Pancreas (tissue), 10 donors: ENCODE results near the gene NUS1. TPM values are rescaled to one million over a fixed set of nuclear protein-coding genes. Genes with fewer than 3 reads are reported as not detected.
"Not testable (repeated sequence)": the region's sequence is repeated elsewhere in the genome, so short reads cannot be mapped to it uniquely, and the experiment has no call there.

Experiments used
- ATAC-seq, 4 donors: fragments of 200-7000 bp; cut with Tn5 transposase; one replicate each; pipeline versions ENCODE4 v1.8.0 to v1.9.1; 2020; ENCODE audit warnings: mild to moderate bottlenecking in 4 of 4, moderate library complexity in 4 of 4
- DNase-seq, 6 donors: peaks; one replicate each; pipeline ENCODE4 v3.0.0-alpha.2; 2020
- FAIRE-seq: peaks from 2 replicates; lab custom pipeline; 2012; peaks lifted over from hg19 to GRCh38; lab: Jason Lieb, UNC
- H3K27ac ChIP-seq, 4 donors: fragments of 200-600 bp; sonication (generic); 1 replicate in 3 of 4; 2 replicates in 1 of 4; pipeline versions ENCODE4 v1.5.0 to v1.8.0; 2020
- H3K27me3 ChIP-seq, 4 donors: fragments of 200-600 bp; one replicate each; pipeline ENCODE4 v1.8.0; 2021
- H3K36me3 ChIP-seq, 3 donors: fragments of 200-600 bp; sonication (generic) in 1 of 3; one replicate each; pipeline versions ENCODE4 v1.5.0 to v1.8.0; 2020 to 2021
- H3K4me1 ChIP-seq, 3 donors: fragments of 200-600 bp; one replicate each; pipeline ENCODE4 v1.8.0; 2021
- H3K4me3 ChIP-seq, 4 donors: fragments of 200-600 bp; sonication (generic) in 2 of 4; one replicate each; pipeline versions ENCODE4 v1.5.0 to v1.8.0; 2020 to 2021
- H3K9me3 ChIP-seq, 4 donors: fragments of 200-600 bp; one replicate each; pipeline ENCODE4 v1.8.0; 2021
- CTCF ChIP-seq, 4 donors: fragments of 200-600 bp; sonication (generic) in 3 of 4; IDR thresholded peaks; one replicate each; pipeline versions ENCODE4 v1.5.0 to v1.8.0; 2021; ENCODE audit warnings: antibody characterized with exemption in 4 of 4
- WGBS, 2 donors: extraction: QIAGEN DNeasy Blood & Tissue Kit; methylation state at CpG; one replicate each; pipeline ENCODE4 v1.1.7; 2013; 5-methylcytosine and 5-hydroxymethylcytosine counted together
- intact Hi-C, 3 donors: fragments of 100-400 bp; cut with DNase I; formaldehyde crosslinking; loops; one replicate each; pipeline versions ENCODE4 v1.11.1 to v1.14.2; 2022
- polyA plus RNA-seq, 2 donors: library from polyadenylated mRNA; stranded (reverse); fragments of 200-250 nt; gene quantifications; one replicate each; pipeline ENCODE4 v1.2.3, GENCODE V29; 2013
- total RNA-seq, 6 donors: library from RNA; stranded (reverse); fragmentation: NEBNext Ultra II Directional in 4 of 6; extraction: Animal tissue kit (Norgen Biotek cat#: 25700) in 4 of 6; gene quantifications; one replicate each; pipeline versions ENCODE4 v1.2.1 to v1.2.4, GENCODE V29; 2021 to 2023
- donor health status: healthy with polysubstance abuse.
- donor health status: DM: no; HTN: no; CAD: no; lungs with moderate emphysema.
- donor health status: DM: no; HTN: no; CAD: no.
- donor health status: control.
- donor health status: control.
- donor health status: Bipolar disorder and iron deficiency.
- donor health status: DM: yes; HTN: yes; CAD: no.
- donor health status: DM: no; HTN: no; CAD: no.
- donor health status: DM: no; HTN: no; CAD: no.
- donor health status: DM: yes; HTN: yes; CAD: no.

NUS1 gene
- total and polyA plus RNA-seq, 8 donors, result 9.3 to 22.2 (median 15.8) TPM

GRCh38 chr6:117653949-117654348 lies 21.3 kb upstream of the NUS1 start:
- Histone ChIP-seq H3K27ac (no peak overlapping the region), H3K4me1 (no peaks in the 10 kb centered on the region), H3K36me3 (no peaks in the 10 kb centered on the region), H3K27me3 (no peaks in the 10 kb centered on the region), H3K4me3 (no peak overlapping the region), H3K9me3 (no peaks in the 10 kb centered on the region)
- FAIRE-seq (no peak), ATAC-seq (no peak), DNase-seq (no peak)
- TF ChIP-seq CTCF (IDR thresholded peaks at IDR 0.05), result no peak
- intact Hi-C loops, result no loop called here
- WGBS, 2 donors, result 73 to 75% methylated on average over 2 of the region's 2 CpGs

- FAIRE-seq (no peak), ATAC-seq (no peak), DNase-seq (no peak)
- 60 to 79% methylated on average over 2 of the region's 2 CpGs for WGBS, 2 donors
- H3K27me3 ChIP-seq, result no peaks in the 10 kb centered on the region
- H3K4me1 ChIP-seq, result no peaks in the 10 kb centered on the region
- H3K4me3 ChIP-seq, result no peak overlapping the region
- no peaks in the 10 kb centered on the region for H3K36me3 ChIP-seq
- TF ChIP-seq CTCF (IDR thresholded peaks at IDR 0.05), result no peak
- H3K27ac ChIP-seq, result no peak overlapping the region
- intact Hi-C loops, result no loop called here
- no peaks in the 10 kb centered on the region for H3K9me3 ChIP-seq
Measured at GRCh38 chr6:117655380-117655779, 19.9 kb upstream of the NUS1 start.

- intact Hi-C loops, result no loop called here
- TF ChIP-seq CTCF (IDR thresholded peaks at IDR 0.05), result no peak
- Histone ChIP-seq H3K27ac (no peak overlapping the region), H3K27me3 (no peaks in the 10 kb centered on the region), H3K36me3 (no peaks in the 10 kb centered on the region), H3K4me3 (no peak overlapping the region), H3K4me1 (no peaks in the 10 kb centered on the region), H3K9me3 (no peaks in the 10 kb centered on the region)
- WGBS, 2 donors, result 71 to 78% methylated on average over 1 of the region's 1 CpG
- ATAC-seq (no peak), FAIRE-seq (no peak), DNase-seq (no peak)
Measured at GRCh38 chr6:117666881-117667280, 8.4 kb upstream of the NUS1 start.

- Histone ChIP-seq H3K27ac (no peak overlapping the region), H3K4me3 (no peak overlapping the region), H3K36me3 (no peaks in the 10 kb centered on the region), H3K4me1 (no peaks in the 10 kb centered on the region), H3K27me3 (no peaks in the 10 kb centered on the region), H3K9me3 (no peaks in the 10 kb centered on the region)
- DNase-seq (no peak), FAIRE-seq (no peak), ATAC-seq (no peak)
- TF ChIP-seq CTCF (IDR thresholded peaks at IDR 0.05), result no peak
- intact Hi-C loops, result no loop called here
Measured at GRCh38 chr6:117668736-117669135, 6.5 kb upstream of the NUS1 start.

- peak overlapping the region; percentile 44 to 78 (median 62) for H3K4me3 ChIP-seq
- FAIRE-seq (no peak), DNase-seq (no peak), ATAC-seq (no peak)
- intact Hi-C loops, result no loop called here
- no peaks in the 10 kb centered on the region for H3K27me3 ChIP-seq
- no peaks in the 10 kb centered on the region for H3K9me3 ChIP-seq
- WGBS, 2 donors, result 59 to 64% methylated on average over 10 of the region's 10 CpGs
- H3K27ac ChIP-seq, result peak overlapping the region in 1 of 4 donors; percentile 75
- H3K36me3 ChIP-seq, result no peaks in the 10 kb centered on the region
- no peak for TF ChIP-seq CTCF (IDR thresholded peaks at IDR 0.05)
- peaks cover 0 to 18% (median 0%) of the 10 kb centered on the region in 3 donors for H3K4me1 ChIP-seq
Measured at GRCh38 chr6:117674503-117674902, 766 bp upstream of the NUS1 start.

- Histone ChIP-seq H3K4me3 (peak overlapping the region; percentile 44 to 78 (median 62)), H3K27ac (peak overlapping the region in 3 of 4 donors; percentile 52 to 75 (median 63)), H3K4me1 (peaks cover 0 to 21% (median 0%) of the 10 kb centered on the region in 3 donors)
- WGBS, 2 donors, result 0 to 1% methylated on average over 26 to 51 of the region's 62 CpGs
- DNase-seq (peak in 4 of 6 donors; percentile 17 to 75 (median 44)), ATAC-seq (peak; percentile 67 to 77 (median 72))
- intact Hi-C loops, H3K27me3 ChIP-seq, H3K36me3 ChIP-seq, FAIRE-seq, H3K9me3 ChIP-seq: not testable (repeated sequence)
Measured at GRCh38 chr6:117675658-117676301, 511 bp downstream of the NUS1 start.
